Breast epithelium (tissue), 3 donors: ENCODE measurements around the gene RMDN3.

Experiments used
- CTCF ChIP-seq, 3 donors: fragments of 450-650 bp; IDR thresholded peaks; one replicate each; pipeline ENCODE4 v1.5.1; 2016 to 2017; ENCODE audit warnings: antibody characterized with exemption in 3 of 3, mild to moderate bottlenecking in 3 of 3, moderate library complexity in 3 of 3
- POLR2A ChIP-seq: fragments of 450-650 bp; IDR thresholded peaks from one replicate; pipeline ENCODE4 v1.6.1; 2016; ENCODE audit warnings: antibody characterized with exemption, mild to moderate bottlenecking, moderate library complexity
- POLR2AphosphoS5 ChIP-seq, 3 donors: sonication (generic); formaldehyde crosslinking; IDR thresholded peaks; one replicate each; pipeline ENCODE4 v1.6.1; 2017; ENCODE audit warnings: antibody characterized with exemption in 3 of 3

- TF ChIP-seq CTCF (IDR thresholded peaks at IDR 0.05) (no peak), POLR2A (no peak), POLR2AphosphoS5 (IDR thresholded peaks at IDR 0.05) (no peak)
Observed at GRCh38 chr15:40796041-40796440, 41.0 kb upstream of the RMDN3 start.
